Endothelial cell of umbilical vein (primary cell): ENCODE measurements around the gene YWHAG. TPM values are rescaled to one million over a fixed set of nuclear protein-coding genes. Genes with fewer than 3 reads are reported as not detected.

Experiments used
- BruUV-seq: library from RNA; stranded (reverse); fragments of 400-500 nt; replicated peaks from 2 replicates; lab custom pipeline; 2021; lab: Mats Ljungman, UMichigan
- CTCF ChIA-PET: fragments of 300-600, 350-600 bp; sonication (Branson Sonifier 250); formaldehyde crosslinking; loops from one replicate; lab custom pipeline; 2021; ENCODE audit warnings: antibody characterized with exemption, inconsistent platforms; lab: Charles Lee
- POLR2A ChIA-PET: fragments of 300-600, 350-600 bp; sonication (Branson Sonifier 250); formaldehyde crosslinking; loops from one replicate; lab custom pipeline; 2021; ENCODE audit warnings: antibody characterized with exemption, inconsistent platforms; lab: Charles Lee
- DNase-seq: peaks from one replicate; pipeline ENCODE4 v3.0.0-alpha.2; 2011; ENCODE audit warnings: low read depth, low spot score
- FAIRE-seq: peaks from 2 replicates; lab custom pipeline; 2011; peaks lifted over from hg19 to GRCh38; lab: Jason Lieb, UNC
- H2AFZ ChIP-seq: 2 replicates; pipeline ENCODE4 v1.6.0; 2012; ENCODE audit warnings: low read depth, low read length, control low read depth, inconsistent platforms
- H3K27ac ChIP-seq: 2 replicates; pipeline ENCODE4 v1.5.1; 2011; ENCODE audit warnings: low read depth, mild to moderate bottlenecking, control low read depth, low read length, moderate library complexity; ENCODE audit not compliant: insufficient read depth
- H3K27me3 ChIP-seq, 2 experiments: 2 replicates each; pipeline versions ENCODE4 v1.6.0 to v1.6.1; 2011; ENCODE audit warnings: low read length in 2 of 2, mixed read lengths in 1 of 2; ENCODE audit not compliant: control insufficient read depth in 2 of 2, insufficient read depth in 2 of 2
- H3K36me3 ChIP-seq, 2 experiments: 2 replicates in 1 of 2; 3 replicates in 1 of 2; pipeline ENCODE4 v1.5.1; 2011; ENCODE audit warnings: low read length in 2 of 2, mild to moderate bottlenecking in 1 of 2, moderate library complexity in 1 of 2; ENCODE audit not compliant: control insufficient read depth in 2 of 2, insufficient read depth in 2 of 2; ENCODE audit errors: extremely low read depth in 1 of 2
- H3K4me1 ChIP-seq: 3 replicates; pipeline ENCODE4 v1.5.1; 2011; ENCODE audit warnings: mild to moderate bottlenecking, low read length; ENCODE audit not compliant: control insufficient read depth, insufficient read depth; ENCODE audit errors: extremely low read depth
- H3K4me2 ChIP-seq: 2 replicates; pipeline ENCODE4 v1.6.1; 2011; ENCODE audit warnings: low read length, control low read depth, mixed read lengths; ENCODE audit not compliant: insufficient read depth
- H3K4me3 ChIP-seq, 3 experiments: fragments of 200-600 bp in 1 of 3; sonication (generic), shearing (Covaris generic) in 1 of 3; replicated peaks in 1 of 3; 2 replicates each; pipeline ENCODE4 v1.5.1; 2011 to 2016; ENCODE audit warnings: control low read depth in 3 of 3, low read length in 3 of 3, mild to moderate bottlenecking in 2 of 3, inconsistent platforms in 1 of 3, low read depth in 1 of 3, moderate library complexity in 1 of 3; ENCODE audit not compliant: insufficient read depth in 1 of 3
- H3K79me2 ChIP-seq: 2 replicates; pipeline ENCODE4 v1.6.0; 2012; ENCODE audit warnings: low read length, inconsistent platforms; ENCODE audit not compliant: control insufficient read depth, insufficient read depth
- H3K9ac ChIP-seq: replicated peaks from 2 replicates; pipeline ENCODE3; 2011; ENCODE audit warnings: low read length, control low read depth; ENCODE audit not compliant: insufficient read depth; ENCODE audit errors: extremely low read depth
- H3K9me1 ChIP-seq: replicated peaks from 3 replicates; pipeline ENCODE4 v1.6.0; 2011; ENCODE audit warnings: mild to moderate bottlenecking, low read length; ENCODE audit not compliant: control insufficient read depth, insufficient read depth; ENCODE audit errors: extremely low read depth
- H3K9me3 ChIP-seq: replicated peaks from 2 replicates; pipeline ENCODE4 v1.5.1; 2012; ENCODE audit warnings: low read length, inconsistent platforms; ENCODE audit not compliant: control insufficient read depth, insufficient read depth
- H4K20me1 ChIP-seq: replicated peaks from 2 replicates; pipeline ENCODE3; 2011; ENCODE audit warnings: mild to moderate bottlenecking, low read length; ENCODE audit not compliant: control insufficient read depth, insufficient read depth; ENCODE audit errors: extremely low read depth
- CTCF ChIP-seq, 2 donors: IDR thresholded peaks; 1 replicate in 1 of 2; 2 replicates in 1 of 2; pipeline ENCODE4 v1.5.1; 2011; ENCODE audit warnings: low read length in 2 of 2, mild to moderate bottlenecking in 2 of 2, moderate library complexity in 2 of 2, control low read depth in 1 of 2, inconsistent platforms in 1 of 2, low read depth in 1 of 2; ENCODE audit not compliant: insufficient read depth in 1 of 2; ENCODE audit errors: extremely low read depth in 1 of 2
- EZH2 ChIP-seq: IDR thresholded peaks from 2 replicates; pipeline ENCODE4 v1.6.1; 2012; ENCODE audit warnings: borderline replicate concordance, low read depth, mild to moderate bottlenecking, moderate library complexity, low read length, inconsistent platforms; ENCODE audit not compliant: severe bottlenecking
- FOS ChIP-seq: IDR thresholded peaks from 2 replicates; pipeline ENCODE4 v1.6.1; 2011; ENCODE audit warnings: mild to moderate bottlenecking, low read length, moderate library complexity, borderline replicate concordance; ENCODE audit not compliant: insufficient read depth
- GATA2 ChIP-seq: IDR thresholded peaks from 2 replicates; pipeline ENCODE4 v1.7.0; 2011; ENCODE audit warnings: low read depth, mild to moderate bottlenecking, moderate library complexity, mixed read lengths, low read length; ENCODE audit not compliant: insufficient read length, insufficient read depth
- JUN ChIP-seq: IDR thresholded peaks from 2 replicates; pipeline ENCODE4 v1.6.1; 2011; ENCODE audit warnings: borderline replicate concordance, low read depth; ENCODE audit not compliant: insufficient read length, insufficient read depth
- MAX ChIP-seq: IDR thresholded peaks from 2 replicates; pipeline ENCODE4 v1.6.1; 2011; ENCODE audit not compliant: insufficient read depth, insufficient read length
- MYC ChIP-seq: IDR thresholded peaks from one replicate; pipeline ENCODE4 v1.6.1; 2011; ENCODE audit warnings: mild to moderate bottlenecking, low read depth, low read length
- POLR2A ChIP-seq: IDR thresholded peaks from 2 replicates; pipeline ENCODE4 v1.6.1; 2012; ENCODE audit warnings: low read depth, mild to moderate bottlenecking, control low read depth, low read length
- POLR2AphosphoS5 ChIP-seq: IDR thresholded peaks from 2 replicates; pipeline ENCODE4 v1.6.1; 2012; ENCODE audit warnings: low read depth, mild to moderate bottlenecking, control low read depth, low read length, moderate library complexity; ENCODE audit not compliant: insufficient read depth
- dilution Hi-C: fragments of 300-500 bp; cut with MboI; formaldehyde crosslinking; loops from one replicate; pipeline ENCODE4 v1.15.0; 2019; ENCODE audit warnings: low sequenced_read_pairs; ENCODE audit not compliant: extremely low pct_ligation_motif_present
- intact Hi-C: fragments of 100-400 bp; cut with micrococcal nuclease; formaldehyde crosslinking; loops from one replicate; pipeline ENCODE4 v1.10.0; 2022
- polyA plus RNA-seq, 4 experiments: library from polyadenylated mRNA; depleted of rRNA in 3 of 4; stranded (reverse) in 3 of 4; unstranded in 1 of 4; fragments of >200 nt; gene quantifications; 2 replicates each; pipeline versions ENCODE4 v1.2.1 to v1.2.3, GENCODE V29; 2011 to 2012; ENCODE audit warnings: missing spikeins in 1 of 4
- total RNA-seq: library from RNA; stranded (reverse); gene quantifications from 2 replicates; pipeline ENCODE4 v1.2.3, GENCODE V29; 2021

Gene YWHAG
- total and polyA plus RNA-seq, 2 donors (not counting 3 experiments of a cell fraction or from before 2014, with no cell fraction given) = 55.6 to 205 TPM

DNA sequence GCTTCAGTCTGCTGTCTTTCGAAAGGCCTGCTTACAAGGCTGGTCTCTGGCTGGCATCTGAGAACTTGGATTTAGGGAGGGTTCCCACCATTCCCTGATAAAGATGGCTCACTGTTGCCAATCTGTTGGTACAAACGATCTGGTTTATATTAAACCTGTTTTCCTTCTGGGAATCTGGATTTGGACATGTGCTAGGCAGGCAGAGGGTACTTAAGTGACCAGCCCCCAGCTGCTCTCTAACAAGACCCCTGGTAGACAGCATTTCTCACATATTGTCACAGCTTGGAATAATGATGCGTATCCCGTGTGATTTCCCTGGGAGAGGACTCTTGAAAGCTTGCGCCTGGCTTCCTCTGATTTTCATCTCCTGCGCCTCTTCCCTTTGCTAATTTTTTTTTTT, 21.6 kb downstream of the YWHAG start:
- DNase-seq = no peak
- FAIRE-seq = no peak
- no peak overlapping the region for H3K9ac ChIP-seq
- no peaks in the 10 kb centered on the region for H3K27me3 ChIP-seq
- peaks cover 98% of the 10 kb centered on the region for H3K79me2 ChIP-seq
- H3K4me2 ChIP-seq = no peak overlapping the region
- H4K20me1 ChIP-seq = peaks cover 23% of the 10 kb centered on the region
- no peak overlapping the region for H3K4me3 ChIP-seq
- no TSS peak for BruUV-seq
- no peak for TF ChIP-seq MAX
- no peak for TF ChIP-seq JUN
- TF ChIP-seq POLR2A = no peak
- no peak for TF ChIP-seq GATA2
- no peak for TF ChIP-seq FOS
- TF ChIP-seq CTCF (IDR thresholded peaks at IDR 0.05; ENCODE audit: extremely low read depth in 1 of 2, insufficient read depth in 1 of 2, low read depth in 1 of 2, low read length in 2 of 2) = no peak
- TF ChIP-seq POLR2AphosphoS5 = no peak
- no peak for TF ChIP-seq MYC
- TF ChIP-seq EZH2 = no peak
- intact Hi-C loops = no loop called here
- dilution Hi-C loops = no loop called here
- ChIA-PET POLR2A (no interaction called here), CTCF (interaction anchor here (0.8 kb wide), 1 partner anchor 10 kb away, joined by 4 read pairs; no protein-coding TSS in a partner anchor)
- H3K27ac ChIP-seq = no peak overlapping the region
- H3K36me3 ChIP-seq = peaks cover 6 to 13% of the 10 kb centered on the region in 2 experiments
- no peaks in the 10 kb centered on the region for H3K9me1 ChIP-seq
- peaks cover 14% of the 10 kb centered on the region for H3K4me1 ChIP-seq
- H2AFZ ChIP-seq = no peak overlapping the region
- H3K9me3 ChIP-seq = no peaks in the 10 kb centered on the region
